ENCODE measurements around the gene LGR4. TPM values are rescaled to one million over a fixed set of nuclear protein-coding genes. Genes with fewer than 3 reads are reported as not detected.
A peak's percentile ranks its signal among the peaks of the same experiment; 100 is the strongest.

LGR4 gene
- total and polyA plus RNA-seq, 2 of the 13 experiments (the other 11 are each of a cell fraction or from before 2014, with no cell fraction given): 42.1 to 68.7 TPM

- TF ChIP-seq PAXIP1 (CRISPR knock-in tag; conservative IDR thresholded peaks at IDR 0.05) (peak; percentile 70), ARNT2 (CRISPR knock-in tag; IDR thresholded peaks at IDR 0.05; ENCODE audit: low read depth) (no peak), HOMEZ (CRISPR knock-in tag; IDR thresholded peaks at IDR 0.05; ENCODE audit: low read depth) (no peak), ZNF605 (CRISPR knock-in tag; IDR thresholded peaks at IDR 0.05) (0 out of 2 replicates have a peak, but pooled peaks have one; percentile 40), ELF3 (CRISPR knock-in tag; IDR thresholded peaks at IDR 0.05) (0 out of 2 replicates have a peak, but pooled peaks have one; percentile 40), ATF3 (CRISPR knock-in tag; IDR thresholded peaks at IDR 0.05) (no peak), SOX5 (CRISPR knock-in tag; IDR thresholded peaks at IDR 0.05; ENCODE audit: borderline replicate concordance) (peak; percentile 57; the same call in 1 of the 2 replicates), ZNF468 (CRISPR knock-in tag; IDR thresholded peaks at IDR 0.05) (no peak), FOXP1 (IDR thresholded peaks at IDR 0.05) (no peak), FOXP1 (CRISPR knock-in tag; IDR thresholded peaks at IDR 0.05) (peak; percentile 81)
Measured at GRCh38 chr11:27467181-27467913, 5.2 kb downstream of the LGR4 start (continued).

Data from HepG2 (cell line).